ENCODE measurements around the gene CD36.

CD36 gene

DNA sequence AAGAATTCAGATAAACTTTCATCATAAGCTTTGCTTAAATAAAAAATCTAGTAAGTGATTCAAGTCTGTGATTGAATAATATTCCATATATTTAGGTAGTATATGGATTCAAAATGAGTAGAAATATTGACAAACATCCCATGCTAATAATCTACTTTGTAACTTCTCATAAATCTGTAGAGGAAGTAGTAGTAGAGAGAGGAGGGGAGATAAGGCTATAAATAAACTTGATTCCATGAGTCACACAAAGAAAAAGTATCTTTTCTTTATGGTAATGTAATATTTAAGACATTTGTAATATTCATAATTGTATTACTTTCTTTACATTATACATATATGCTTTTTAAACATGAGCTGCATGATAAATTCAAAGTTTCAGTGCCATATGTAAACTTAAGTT is 25.6 kb upstream of the CD36 start:
- Histone ChIP-seq H3K9me3 (ENCODE audit: insufficient read depth, low read length) (no peaks in the 10 kb centered on the region), H3K36me3 (replicated peaks; ENCODE audit: low read depth, low read length) (no peaks in the 10 kb centered on the region), H3K9ac (ENCODE audit: low read length) (no peak overlapping the region), H3K4me3 (ENCODE audit: low read length) (no peak overlapping the region), H2AFZ (ENCODE audit: low read depth, low read length) (no peak overlapping the region), H3K4me2 (ENCODE audit: low read length) (no peak overlapping the region), H3K27ac (ENCODE audit: low read length) (no peak overlapping the region), H3K79me2 (ENCODE audit: low read length) (no peaks in the 10 kb centered on the region), H3K4me1 (ENCODE audit: low read length) (peaks cover 3% of the 10 kb centered on the region), H4K20me1 (ENCODE audit: insufficient read depth, low read length) (no peaks in the 10 kb centered on the region), H3K27me3 (ENCODE audit: low read depth, low read length) (no peaks in the 10 kb centered on the region)
- TF ChIP-seq, protein P1, sequence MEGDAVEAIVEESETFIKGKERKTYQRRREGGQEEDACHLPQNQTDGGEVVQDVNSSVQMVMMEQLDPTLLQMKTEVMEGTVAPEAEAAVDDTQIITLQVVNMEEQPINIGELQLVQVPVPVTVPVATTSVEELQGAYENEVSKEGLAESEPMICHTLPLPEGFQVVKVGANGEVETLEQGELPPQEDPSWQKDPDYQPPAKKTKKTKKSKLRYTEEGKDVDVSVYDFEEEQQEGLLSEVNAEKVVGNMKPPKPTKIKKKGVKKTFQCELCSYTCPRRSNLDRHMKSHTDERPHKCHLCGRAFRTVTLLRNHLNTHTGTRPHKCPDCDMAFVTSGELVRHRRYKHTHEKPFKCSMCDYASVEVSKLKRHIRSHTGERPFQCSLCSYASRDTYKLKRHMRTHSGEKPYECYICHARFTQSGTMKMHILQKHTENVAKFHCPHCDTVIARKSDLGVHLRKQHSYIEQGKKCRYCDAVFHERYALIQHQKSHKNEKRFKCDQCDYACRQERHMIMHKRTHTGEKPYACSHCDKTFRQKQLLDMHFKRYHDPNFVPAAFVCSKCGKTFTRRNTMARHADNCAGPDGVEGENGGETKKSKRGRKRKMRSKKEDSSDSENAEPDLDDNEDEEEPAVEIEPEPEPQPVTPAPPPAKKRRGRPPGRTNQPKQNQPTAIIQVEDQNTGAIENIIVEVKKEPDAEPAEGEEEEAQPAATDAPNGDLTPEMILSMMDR (IDR thresholded peaks at IDR 0.05; ENCODE audit: low read depth, low read length): no peak
- no peak for TF ChIP-seq EZH2phosphoT487 (IDR thresholded peaks at IDR 0.05; ENCODE audit: low read depth)

DNA sequence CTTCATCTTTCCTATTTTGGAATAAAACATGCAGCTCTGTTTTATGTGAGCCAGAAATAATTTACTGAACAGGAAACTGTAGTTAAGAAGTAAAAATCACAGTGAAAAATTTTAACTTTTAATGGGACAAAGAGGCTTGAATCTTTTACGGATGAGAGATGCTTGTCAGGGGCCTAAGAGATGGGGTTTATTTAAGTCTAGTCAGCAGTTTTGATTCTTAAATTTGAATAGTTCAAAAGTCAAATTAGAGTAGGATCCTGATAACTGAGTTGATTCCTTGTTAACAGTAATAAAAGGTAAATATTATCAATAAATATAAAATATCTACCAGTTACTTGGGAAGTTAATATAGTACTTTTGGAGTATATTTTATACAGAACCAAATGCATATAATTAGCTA is 24.9 kb upstream of the CD36 start:
- Histone ChIP-seq H4K20me1 (ENCODE audit: insufficient read depth, low read length) (no peaks in the 10 kb centered on the region), H3K4me1 (ENCODE audit: low read length) (peaks cover 9% of the 10 kb centered on the region), H3K9me3 (ENCODE audit: insufficient read depth, low read length) (no peaks in the 10 kb centered on the region), H3K27me3 (ENCODE audit: low read depth, low read length) (no peaks in the 10 kb centered on the region), H2AFZ (ENCODE audit: low read depth, low read length) (no peak overlapping the region), H3K27ac (ENCODE audit: low read length) (no peak overlapping the region), H3K9ac (ENCODE audit: low read length) (no peak overlapping the region), H3K36me3 (replicated peaks; ENCODE audit: low read depth, low read length) (no peaks in the 10 kb centered on the region), H3K79me2 (ENCODE audit: low read length) (no peaks in the 10 kb centered on the region), H3K4me3 (ENCODE audit: low read length) (no peak overlapping the region), H3K4me2 (ENCODE audit: low read length) (no peak overlapping the region)
- TF ChIP-seq EZH2phosphoT487 (IDR thresholded peaks at IDR 0.05; ENCODE audit: low read depth): no peak
- TF ChIP-seq, protein P1 (IDR thresholded peaks at IDR 0.05; ENCODE audit: low read depth, low read length): no peak

- no peak overlapping the region for H3K4me2 ChIP-seq (ENCODE audit: low read length)
- peaks cover 10% of the 10 kb centered on the region for H3K4me1 ChIP-seq (ENCODE audit: low read length)
- H3K27ac ChIP-seq (ENCODE audit: low read length): no peak overlapping the region
- H3K36me3 ChIP-seq (replicated peaks; ENCODE audit: low read depth, low read length): no peaks in the 10 kb centered on the region
- H3K9ac ChIP-seq (ENCODE audit: low read length): no peak overlapping the region
- no peaks in the 10 kb centered on the region for H3K27me3 ChIP-seq (ENCODE audit: low read depth, low read length)
- no peak overlapping the region for H2AFZ ChIP-seq (ENCODE audit: low read depth, low read length)
- no peaks in the 10 kb centered on the region for H3K79me2 ChIP-seq (ENCODE audit: low read length)
- H3K9me3 ChIP-seq (ENCODE audit: insufficient read depth, low read length): 0 out of 2 replicates have a peak, but pooled peaks cover 3% of the 10 kb centered on the region
- no peaks in the 10 kb centered on the region for H4K20me1 ChIP-seq (ENCODE audit: insufficient read depth, low read length)
- no peak overlapping the region for H3K4me3 ChIP-seq (ENCODE audit: low read length)
- TF ChIP-seq, protein P1 (IDR thresholded peaks at IDR 0.05; ENCODE audit: low read depth, low read length): no peak
- no peak for TF ChIP-seq EZH2phosphoT487 (IDR thresholded peaks at IDR 0.05; ENCODE audit: low read depth)
Observed at GRCh38 chr7:80614851-80615271, 23.6 kb upstream of the CD36 start.

DNA sequence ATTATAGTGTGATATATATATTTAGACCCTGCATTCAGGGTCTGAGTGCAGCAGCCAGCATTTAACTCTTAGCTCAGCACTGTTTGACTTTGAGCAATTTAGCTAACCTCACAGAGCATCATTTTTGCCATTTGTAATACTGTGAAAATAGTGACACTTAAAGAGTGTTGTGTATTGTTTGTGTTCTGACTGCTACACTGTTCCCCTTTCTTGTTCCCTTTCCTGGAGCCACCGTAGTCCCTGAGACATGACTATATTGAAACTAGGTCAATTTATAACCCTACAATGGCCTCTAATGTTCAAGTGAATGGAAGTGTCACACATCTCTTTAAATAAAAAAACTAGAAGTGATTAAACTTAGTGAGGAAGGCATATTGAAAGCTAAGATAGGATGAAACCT is 20.3 kb upstream of the CD36 start:
- Histone ChIP-seq H3K4me1 (ENCODE audit: low read length) (peaks cover 10% of the 10 kb centered on the region), H3K79me2 (ENCODE audit: low read length) (no peaks in the 10 kb centered on the region), H3K27ac (ENCODE audit: low read length) (no peak overlapping the region), H4K20me1 (ENCODE audit: insufficient read depth, low read length) (no peaks in the 10 kb centered on the region), H3K9ac (ENCODE audit: low read length) (no peak overlapping the region), H3K9me3 (ENCODE audit: insufficient read depth, low read length) (0 out of 2 replicates have a peak, but pooled peaks cover 3% of the 10 kb centered on the region), H3K27me3 (ENCODE audit: low read depth, low read length) (no peaks in the 10 kb centered on the region), H3K4me3 (ENCODE audit: low read length) (no peak overlapping the region), H3K4me2 (ENCODE audit: low read length) (no peak overlapping the region), H2AFZ (ENCODE audit: low read depth, low read length) (no peak overlapping the region), H3K36me3 (replicated peaks; ENCODE audit: low read depth, low read length) (no peaks in the 10 kb centered on the region)
- TF ChIP-seq EZH2phosphoT487 (IDR thresholded peaks at IDR 0.05; ENCODE audit: low read depth): no peak
- TF ChIP-seq, protein P1 (IDR thresholded peaks at IDR 0.05; ENCODE audit: low read depth, low read length): no peak
